OCI-LY3 (cell line): ENCODE measurements around the gene LRP1B.

Experiments used
- CTCF ChIP-seq: fragments of 200-600, 300-600 bp; sonication (generic); IDR thresholded peaks from 2 replicates; pipeline ENCODE4 v1.5.1; 2014; ENCODE audit warnings: antibody characterized with exemption, low read length, low read depth
- EZH2phosphoT487 ChIP-seq: fragments of 200-600 bp; shearing (Covaris generic); IDR thresholded peaks from 2 replicates; pipeline ENCODE4 v1.6.1; 2018; ENCODE audit warnings: antibody characterized with exemption, mixed run types, low read depth

GRCh38 chr2:140201572-140201971 lies 1929.2 kb downstream of the LRP1B start:
- TF ChIP-seq CTCF (no peak), EZH2phosphoT487 (no peak)
